Stimulated activated CD8-positive, alpha-beta memory T cell treated with anti-CD3 and anti-CD28 coated beads, Interleukin-7, amount 100 ng/mL, for 4 hours (primary cell): ENCODE results near the gene CFAP97.
"Not testable (repeated sequence)": the region's sequence is repeated elsewhere in the genome, so short reads cannot be mapped to it uniquely, and the experiment has no call there.

ENCODE experiments used
- DNase-seq, 2 donors: peaks; one replicate each; pipeline ENCODE4 v3.0.0-alpha.2; 2020; ENCODE audit warnings: low read depth in 2 of 2

CFAP97 gene

DNA sequence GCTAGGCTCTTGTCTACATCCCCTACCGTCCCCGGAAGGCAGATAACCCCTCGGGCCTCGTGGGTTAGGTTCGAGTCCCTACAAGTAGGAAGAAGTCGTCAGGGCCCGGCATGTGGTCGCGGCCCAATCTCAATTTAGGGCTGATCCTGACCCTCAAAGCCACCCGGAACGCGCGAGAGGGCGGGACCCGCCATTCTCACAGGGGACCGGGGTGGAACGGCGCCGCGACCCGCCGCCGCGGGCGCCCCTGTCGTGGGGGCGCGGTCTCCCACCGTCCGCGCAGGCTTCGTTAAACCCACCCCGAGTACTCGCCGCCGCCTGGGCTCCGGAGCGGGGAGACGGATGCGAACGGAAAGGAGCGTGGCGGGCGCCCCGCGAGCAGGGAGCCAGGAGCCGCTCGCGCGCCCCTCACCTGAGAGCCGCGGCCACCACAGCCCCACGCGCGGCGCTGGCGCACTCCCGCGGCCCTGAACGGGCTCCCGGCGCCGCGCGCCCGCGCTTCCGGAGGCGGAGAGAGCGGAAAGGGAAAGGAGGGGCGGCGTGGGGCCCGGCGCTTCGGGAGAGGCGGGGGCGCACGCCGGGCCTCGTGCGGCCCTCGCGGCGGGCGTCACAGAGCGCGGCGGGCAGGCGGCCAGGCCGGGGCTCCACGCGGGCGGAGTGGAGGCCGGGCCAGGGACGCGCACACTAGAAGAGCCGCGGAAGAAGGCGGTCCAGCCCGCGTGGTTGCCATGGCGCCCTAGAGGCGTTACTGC is at the start of gene CFAP97:
Gene CFAP97 (minus strand): TSS at position 515 of the 752 bp plus-strand sequence. CDS start 12,804 bp downstream, outside the sequence.
- DNase-seq, result peak; percentile 66 to 86

DNA sequence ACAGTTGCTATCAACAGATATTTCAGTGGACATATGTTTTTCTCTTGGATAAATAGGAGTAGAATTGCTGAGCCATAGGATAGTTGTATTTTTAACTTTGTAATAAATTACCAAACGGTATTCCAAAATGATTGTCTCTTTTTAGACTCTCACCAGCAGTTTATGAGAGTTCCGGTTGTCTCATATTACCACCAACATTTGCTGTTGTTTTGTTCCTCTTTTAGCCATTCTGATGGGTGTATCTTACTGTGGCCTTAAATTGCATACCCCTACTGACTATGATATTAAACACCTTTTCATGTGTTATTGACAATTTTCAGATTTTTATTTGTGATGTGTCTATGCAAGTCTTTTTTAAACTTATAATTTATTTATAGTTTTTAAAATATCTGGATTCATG is 45.3 kb upstream of the CFAP97 start:
- no peak for DNase-seq

DNA sequence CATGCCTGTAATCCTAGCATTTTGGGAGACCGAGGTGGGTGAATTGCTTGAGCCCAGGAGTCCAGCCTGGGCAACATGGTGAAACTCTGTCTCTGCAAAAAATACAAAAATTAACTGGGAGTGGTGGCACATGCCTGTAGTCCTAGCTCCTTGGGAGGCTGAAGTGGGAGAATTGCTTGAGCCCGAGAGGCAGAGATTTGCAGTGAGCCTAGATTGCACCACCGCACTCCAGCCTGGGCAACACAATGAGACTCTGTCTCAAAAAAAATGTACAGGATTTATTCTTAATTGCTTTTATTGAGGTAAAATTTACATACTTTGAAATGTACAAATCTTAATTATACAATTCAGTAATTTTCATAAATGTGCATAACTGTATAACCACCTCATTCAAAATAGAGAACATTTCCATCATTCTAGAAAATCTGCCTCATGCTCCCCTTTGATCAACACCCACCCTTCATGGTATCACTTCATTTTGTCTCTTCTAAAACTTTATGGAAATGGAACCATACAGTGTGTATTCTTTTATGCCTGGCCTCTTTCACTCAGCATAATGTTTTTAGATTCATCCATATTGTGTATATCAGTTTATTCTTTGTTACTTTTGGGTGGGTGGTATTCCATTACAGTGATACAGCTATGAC is 44.7 kb upstream of the CFAP97 start:
- DNase-seq, result no peak

DNA sequence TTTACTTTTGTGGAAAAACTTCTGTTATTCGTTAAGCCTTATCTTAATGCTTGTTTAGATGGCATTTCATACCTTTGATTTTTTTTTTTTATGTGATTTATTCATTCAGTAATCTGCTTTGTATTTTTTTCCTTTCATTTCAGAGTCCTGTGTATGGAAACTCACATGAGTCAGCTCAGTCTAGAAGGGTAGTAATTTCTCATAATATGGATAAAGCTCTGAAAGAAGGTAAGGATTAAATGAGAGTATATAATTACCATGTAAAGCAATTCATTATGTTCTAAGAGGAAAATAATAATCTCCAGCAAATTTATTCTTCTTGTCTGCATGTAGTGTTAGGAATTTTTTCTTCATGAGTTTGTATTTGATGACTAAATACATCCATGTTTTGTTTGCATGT is 43.4 kb upstream of the CFAP97 start:
- DNase-seq, result no peak

DNA sequence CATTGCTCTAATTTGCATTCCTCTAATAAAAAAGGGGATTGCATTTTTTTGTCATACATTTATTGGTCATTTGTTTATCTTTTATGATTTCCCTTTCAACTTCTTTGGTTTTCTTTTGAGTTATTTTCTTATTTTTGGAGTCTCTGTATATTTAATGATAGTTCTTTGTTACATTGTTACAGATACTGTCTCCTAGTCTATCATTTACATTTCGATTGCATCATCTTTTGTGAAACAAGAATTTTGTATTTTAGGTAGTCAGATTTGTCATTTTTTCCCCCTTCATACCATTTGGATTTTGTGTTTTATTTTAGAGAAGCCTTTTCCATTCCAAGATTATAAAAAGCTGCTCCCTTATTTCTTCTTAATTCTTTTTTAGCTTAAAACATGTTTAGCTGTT is 42.7 kb upstream of the CFAP97 start:
- DNase-seq, result no peak

DNA sequence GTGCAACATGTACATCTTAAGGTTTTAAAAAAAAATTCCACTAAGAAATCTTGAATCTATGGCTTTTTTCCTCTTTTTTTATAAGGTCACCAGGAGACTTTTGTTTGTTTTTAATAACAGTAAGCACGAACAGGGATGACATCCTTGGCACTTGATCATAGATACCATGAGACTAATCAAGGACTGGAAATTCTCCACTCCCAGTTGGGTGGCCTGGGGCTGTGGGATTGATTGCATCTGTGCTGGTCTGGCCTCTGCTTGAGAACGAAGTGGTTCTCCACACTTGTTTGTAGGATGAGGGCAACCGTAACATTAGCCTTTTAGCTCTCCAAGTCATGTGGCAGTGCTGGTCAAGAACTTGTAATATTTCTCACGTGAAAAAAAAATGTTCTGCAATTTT is 41.0 kb upstream of the CFAP97 start:
- DNase-seq, result no peak

DNA sequence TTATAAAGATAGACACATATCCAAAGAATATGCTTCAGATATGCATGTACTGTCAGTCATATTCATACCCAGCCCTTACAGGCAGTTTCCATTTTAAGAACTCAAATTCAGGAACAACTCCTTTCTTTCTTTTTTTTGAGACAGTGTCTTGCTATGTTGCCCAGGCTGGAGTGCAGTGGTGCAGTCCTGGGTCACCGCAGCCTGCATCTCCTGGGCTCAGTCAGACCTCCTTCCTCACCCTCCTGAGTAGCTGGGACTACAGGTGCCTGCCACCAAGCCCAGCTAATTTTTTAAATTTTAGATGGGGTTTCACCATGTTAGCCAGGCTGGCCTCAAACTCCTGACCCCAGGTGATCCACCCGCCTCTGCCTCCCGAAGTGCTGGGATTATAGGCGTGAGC is 40.1 kb upstream of the CFAP97 start:
- no peak for DNase-seq

DNA sequence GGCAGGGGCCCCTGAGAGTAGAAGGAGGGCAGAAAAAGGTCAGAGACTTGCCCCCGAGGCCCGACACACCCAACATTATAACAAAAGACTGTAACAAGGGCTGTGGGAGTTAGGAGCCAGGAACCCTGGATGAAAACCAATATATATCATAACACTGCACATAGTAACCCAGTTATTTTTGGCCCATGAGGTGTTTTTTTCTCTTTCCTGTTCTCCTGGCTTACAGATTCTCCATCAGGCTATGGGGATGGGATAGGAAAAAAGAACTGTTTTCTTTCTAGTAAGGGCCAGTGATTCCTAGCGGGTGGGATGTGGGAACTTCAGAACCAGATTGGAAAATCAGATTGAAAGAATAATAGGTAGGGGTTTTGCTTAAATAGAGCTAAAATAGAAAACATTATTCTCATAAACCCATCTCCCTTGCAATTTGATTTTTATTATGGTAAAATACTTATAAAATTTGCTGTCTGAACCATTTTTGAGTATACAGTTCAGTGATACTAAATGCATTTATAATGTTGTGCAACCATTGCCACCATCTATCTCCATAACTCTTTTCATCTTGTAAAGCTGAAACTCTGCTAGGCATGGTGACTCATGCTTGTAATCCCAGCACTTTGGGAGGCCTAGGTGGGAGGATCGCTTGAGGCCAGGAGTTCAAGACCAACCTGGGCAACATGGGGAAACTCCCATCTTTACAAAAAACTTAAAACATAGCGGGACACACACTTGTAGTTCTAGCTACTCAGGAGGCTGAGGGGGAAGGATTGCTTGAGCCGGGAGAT is 39.1 kb upstream of the CFAP97 start:
- DNase-seq, result no peak

DNA sequence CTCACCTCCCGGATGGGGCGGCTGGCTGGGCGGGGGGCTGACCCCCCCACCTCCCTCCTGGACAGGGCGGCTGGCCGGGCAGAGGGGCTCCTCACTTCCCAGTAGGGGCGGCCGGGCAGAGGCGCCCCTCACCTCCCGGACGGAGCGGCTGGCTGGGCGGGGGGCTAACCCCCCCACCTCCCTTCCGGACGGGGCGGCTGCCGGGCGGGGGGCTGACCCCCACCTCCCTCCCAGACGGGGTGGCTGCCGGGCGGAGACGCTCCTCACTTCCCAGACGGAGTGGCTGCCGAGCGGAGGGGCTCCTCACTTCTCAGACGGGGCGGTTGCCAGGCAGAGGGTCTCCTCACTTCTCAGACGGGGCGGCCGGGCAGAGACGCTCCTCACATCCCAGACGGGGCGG is 36.7 kb upstream of the CFAP97 start:
- DNase-seq, result not testable (repeated sequence)

DNA sequence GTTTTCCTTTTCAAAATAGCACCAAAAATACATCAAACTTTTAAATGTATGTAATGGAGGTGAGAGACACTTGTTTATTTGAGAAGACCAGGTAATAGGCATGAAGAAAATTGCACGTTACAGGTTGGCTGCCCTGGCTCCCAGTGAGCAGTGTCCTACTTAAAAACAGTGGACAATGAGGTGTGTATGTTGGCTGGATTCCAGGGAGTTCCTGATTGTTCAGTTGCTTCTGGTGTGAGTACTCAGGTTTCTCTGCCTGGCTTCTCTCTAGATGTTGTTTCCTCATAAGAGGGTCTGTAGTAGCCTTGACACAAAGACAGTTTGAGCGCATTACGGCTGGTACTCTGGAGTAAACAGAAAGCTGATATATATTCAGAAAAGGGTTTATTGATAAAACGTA is 35.0 kb upstream of the CFAP97 start:
- no peak for DNase-seq

DNA sequence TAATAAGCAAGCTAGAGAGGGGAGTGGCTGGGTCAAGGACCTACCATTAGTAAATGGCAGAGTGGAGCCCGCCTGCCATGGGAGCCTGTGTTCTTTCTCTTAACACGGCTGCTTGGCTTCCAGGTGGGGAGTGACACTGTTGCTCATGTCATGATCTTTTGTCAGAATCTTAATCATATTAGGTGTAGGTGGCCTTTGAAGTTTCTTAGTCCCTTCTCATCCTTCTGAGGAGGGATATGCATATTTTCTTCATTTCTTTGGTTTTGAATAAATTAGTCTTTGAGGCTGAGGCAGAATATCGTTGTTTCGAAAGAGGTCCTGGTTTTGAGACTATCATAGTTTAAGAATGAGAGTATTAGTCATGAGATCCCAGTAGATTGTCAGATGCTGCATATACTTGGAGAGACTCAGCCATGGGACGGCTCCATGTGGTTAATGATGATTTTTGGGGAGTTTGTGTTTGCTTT is 34.4 kb upstream of the CFAP97 start:
- DNase-seq, result no peak

DNA sequence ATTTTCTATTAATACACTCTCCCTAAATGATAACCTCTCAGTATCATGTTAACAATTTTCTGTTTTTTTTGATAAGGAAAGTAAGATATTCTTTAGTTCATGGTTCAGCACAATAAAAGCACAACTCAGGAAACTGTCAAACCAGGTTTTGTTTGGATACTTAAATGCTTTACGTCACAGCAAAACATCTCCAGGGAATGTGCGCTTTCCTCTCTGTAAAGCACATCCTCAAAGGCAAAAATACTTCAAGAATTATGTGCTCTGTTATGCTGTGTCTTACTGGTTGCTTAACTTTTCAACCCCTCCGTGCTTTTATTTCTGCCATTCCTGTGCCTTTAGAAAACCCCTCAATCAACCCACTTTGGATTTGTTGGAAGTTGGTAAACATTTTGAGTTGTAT is 33.4 kb upstream of the CFAP97 start:
- no peak for DNase-seq

DNA sequence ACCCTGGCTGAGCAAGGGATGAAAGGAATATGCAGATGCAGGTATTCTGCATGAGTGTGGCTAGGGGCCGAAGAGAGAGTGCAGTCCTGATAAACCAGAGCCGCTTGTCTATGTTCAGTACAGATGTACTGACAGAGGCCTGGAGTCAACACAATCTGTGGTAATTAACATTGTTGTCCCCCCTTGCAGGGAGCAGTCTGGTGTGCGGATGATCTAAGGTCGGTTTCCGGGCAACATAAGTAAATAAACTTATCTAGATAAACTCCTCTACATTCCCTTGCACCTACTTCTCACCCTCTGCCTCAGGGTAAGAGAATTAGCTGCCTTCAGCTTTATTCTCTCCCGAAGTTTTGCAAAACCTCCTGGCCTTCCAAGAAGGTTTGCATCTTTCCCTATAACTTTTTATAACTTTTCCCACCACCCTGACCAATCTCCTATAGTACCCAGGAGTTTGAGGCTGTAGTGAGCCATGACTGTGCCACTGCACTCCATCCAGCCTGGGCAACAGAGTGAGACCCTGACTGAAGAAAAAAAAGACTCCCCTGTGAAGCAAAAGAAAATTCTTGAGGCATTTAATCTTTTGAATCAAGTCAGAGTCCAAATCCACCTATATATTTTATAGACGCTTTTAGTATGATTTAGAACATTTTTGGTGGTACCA is 32.2 kb upstream of the CFAP97 start:
- no peak for DNase-seq

DNA sequence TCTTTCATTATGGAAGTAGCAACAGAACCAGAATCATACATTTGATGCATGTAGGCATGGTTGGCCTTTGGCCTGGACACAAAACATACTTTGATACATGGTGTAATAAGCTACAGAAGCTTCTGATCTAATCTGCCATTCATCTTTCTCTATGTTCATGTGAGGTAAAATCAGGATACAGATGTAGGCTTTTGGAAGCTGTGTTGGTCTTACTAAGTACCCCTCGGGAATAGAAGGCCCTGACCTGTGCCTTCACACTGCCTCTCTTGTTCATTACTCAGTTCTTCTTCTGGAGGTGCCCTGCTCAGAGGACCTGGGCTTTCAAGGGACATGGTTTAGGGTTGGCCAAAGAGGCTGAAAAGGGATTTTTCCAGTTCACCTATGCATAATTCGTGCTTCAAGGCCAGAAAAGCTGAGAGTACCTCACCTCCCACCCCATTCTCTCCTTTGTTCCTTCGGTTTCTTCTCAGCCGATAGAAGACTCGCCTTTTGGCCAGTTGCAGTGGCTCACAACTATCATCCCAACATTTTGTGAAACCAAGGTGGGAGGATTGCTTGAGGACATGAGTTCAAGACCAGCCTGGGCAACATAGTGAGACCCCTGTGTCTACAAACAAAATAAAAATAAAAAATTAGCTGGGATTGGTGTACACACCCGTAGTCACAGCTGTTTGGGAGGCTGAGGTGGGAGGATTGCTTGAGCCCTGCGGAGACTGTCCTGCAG is 31.5 kb upstream of the CFAP97 start:
- no peak for DNase-seq

DNA sequence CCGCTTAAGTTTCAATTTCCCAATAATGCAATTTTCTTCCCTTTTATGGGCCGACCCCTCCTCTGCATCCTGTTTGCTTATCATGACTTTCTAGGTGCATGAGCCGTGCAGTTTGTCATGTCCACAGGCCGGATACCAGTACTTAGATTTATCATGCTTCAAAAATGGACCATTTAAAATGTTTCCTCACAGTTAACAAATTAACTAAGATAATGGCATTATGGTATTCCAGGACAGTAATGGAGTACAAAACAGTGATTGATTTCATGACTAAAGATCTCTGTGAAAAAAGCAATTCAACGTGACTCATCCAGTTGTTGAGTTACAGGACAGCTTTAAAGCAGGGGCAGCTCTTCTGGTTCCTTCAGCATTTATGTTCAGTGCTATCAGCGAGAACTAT is 28.6 kb upstream of the CFAP97 start:
- no peak for DNase-seq

DNA sequence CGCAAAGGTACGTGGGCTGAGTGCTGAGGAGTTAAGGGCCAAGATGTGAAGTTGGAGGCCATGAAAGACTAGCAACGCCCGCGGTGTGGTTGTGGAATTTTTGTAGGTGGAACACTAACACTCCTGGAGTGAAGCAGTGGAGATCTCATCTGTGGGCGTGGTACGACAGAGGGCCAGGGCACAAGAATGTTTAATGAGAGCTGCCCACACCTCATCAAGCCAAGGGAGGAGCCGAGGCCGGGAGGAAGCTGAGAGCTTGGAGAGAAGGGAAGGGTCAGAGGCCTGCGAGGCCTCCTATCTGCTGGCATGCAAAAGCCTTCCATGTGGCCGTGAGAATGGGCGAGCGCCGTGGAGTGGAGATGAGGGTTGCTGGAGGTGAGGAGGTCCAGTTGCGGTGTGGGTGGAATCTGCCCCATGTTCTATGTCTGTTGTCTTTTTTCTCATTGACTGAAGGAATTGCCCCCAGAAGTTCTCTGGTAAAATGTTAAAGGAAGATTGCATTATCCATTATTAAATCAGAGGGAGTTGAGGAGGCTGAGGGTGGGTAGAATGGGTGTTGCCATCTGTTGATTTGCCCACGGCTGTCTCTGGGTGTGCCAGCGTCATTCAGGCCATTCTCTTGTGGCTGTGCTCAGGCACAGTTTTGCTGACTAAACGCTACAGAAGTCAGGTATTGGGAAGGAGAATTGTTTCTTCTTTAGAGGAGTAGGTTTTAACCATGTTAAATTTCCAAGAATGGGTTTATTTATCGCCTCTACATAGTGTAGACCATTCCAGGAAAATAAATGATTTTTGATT is 25.4 kb upstream of the CFAP97 start:
- no peak for DNase-seq

DNA sequence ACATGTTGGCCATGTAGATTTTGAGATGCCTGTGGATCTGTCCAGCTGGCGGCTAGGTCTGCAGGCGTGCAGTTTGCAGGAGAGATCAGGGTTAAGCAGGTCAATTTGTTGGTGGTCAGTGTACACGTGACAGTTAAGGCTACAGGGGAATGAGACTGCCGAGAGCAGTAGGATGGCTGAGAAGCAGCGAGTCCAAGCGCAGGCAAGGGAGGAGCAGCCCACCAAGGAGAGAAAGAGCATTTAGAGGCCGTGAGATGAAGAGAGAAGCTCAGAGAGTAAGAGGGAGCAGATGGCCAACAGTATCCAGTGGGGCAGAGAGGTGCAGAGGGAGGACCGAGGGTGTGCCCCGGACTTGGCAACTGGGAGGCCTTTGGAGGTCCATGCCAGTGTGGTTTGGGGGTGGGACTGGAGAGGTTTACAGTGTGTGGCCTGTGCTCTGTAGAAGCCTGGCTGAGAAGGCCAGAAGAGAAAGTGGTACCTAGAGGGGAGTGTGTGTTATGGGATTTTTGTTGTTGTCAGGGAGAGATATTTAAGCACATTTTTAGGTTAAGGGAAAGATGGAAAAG is 24.0 kb upstream of the CFAP97 start:
- DNase-seq, result no peak

DNA sequence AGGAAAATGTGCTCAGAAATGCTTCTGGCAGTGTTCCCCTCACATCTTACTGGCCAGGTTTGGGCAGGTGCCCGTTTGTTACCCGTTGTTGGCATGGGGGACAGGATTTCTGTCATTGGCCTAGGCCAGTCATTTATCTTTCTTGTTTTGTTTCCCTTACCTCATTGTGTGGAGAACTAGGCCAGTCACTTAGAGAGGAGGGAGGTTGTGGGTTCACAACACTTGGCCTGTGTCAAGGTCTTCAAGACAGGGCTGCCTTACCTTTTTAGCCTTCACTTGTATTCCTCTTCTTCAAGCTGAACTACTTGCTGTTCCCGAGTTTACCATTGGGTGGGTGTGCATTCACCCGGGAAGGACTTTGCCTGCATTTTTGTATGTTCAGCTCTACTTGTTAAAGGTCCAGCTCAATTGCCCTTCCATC is 23.3 kb upstream of the CFAP97 start:
- no peak for DNase-seq

DNA sequence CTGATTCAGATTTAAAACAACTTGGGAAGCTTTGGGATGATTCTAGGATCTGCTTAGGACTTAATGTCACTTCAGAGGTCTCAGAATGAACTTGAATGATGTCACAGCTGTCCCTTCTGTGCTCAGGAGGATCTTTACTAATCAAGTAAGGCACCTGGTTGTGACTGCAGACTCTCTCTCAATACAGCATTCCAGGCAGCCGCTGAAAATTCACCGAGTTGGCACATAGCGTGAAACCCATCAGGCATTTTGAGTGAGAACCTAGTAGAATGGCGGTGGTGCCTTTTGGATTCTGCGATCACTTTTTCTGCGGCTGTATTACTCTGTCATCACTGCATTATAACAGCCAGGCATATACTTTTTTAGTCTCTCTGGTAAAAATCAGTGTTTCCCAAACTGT is 22.1 kb upstream of the CFAP97 start:
- DNase-seq, result no peak

DNA sequence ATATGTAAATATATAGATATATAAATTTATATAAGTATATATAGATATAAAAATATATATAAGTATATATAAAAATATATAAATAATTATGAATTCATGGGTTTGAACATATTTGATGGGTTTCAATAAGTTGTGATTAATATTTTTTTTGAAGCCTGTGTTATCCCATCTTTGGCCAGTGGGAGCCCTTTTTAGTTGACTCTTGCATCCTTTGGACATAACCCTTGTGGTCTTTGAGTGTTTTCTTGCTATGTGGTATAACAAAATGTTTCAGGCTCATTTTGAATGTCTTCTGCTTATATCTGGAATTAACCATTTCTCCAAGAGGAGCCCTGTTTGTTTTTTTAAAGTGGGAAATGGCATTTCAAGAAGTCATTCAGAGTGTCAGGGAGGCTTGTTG is 20.8 kb upstream of the CFAP97 start:
- DNase-seq, result no peak
